Thoracic aorta (tissue), 2 donors: ENCODE measurements around the gene FCN1. TPM values are rescaled to one million over a fixed set of nuclear protein-coding genes. Genes with fewer than 3 reads are reported as not detected.

Experiments used
- ATAC-seq: fragments of 150-250 bp; one replicate; pipeline ENCODE4 v1.8.0; 2017; ENCODE audit warnings: low read depth; ENCODE audit not compliant: insufficient number of reproducible peaks, low FRiP score
- DNase-seq: peaks from one replicate; pipeline ENCODE4 v3.0.0-alpha.2; 2020; ENCODE audit warnings: low spot score
- H3K27ac ChIP-seq, 2 donors: fragments of 200-600 bp; sonication (generic); 1 replicate in 1 of 2; 2 replicates in 1 of 2; pipeline ENCODE4 v1.5.1; 2016; ENCODE audit warnings: mild to moderate bottlenecking in 2 of 2, moderate library complexity in 2 of 2
- H3K27me3 ChIP-seq: fragments of 200-600 bp; sonication (generic); replicated peaks from 2 replicates; pipeline ENCODE4 v1.6.0; 2016; ENCODE audit warnings: mild to moderate bottlenecking; ENCODE audit not compliant: insufficient read depth
- H3K36me3 ChIP-seq: fragments of 200-600 bp; sonication (generic); one replicate; pipeline ENCODE4 v1.5.1; 2016
- H3K4me1 ChIP-seq, 2 donors: fragments of 200-600 bp; sonication (generic); 1 replicate in 1 of 2; 2 replicates in 1 of 2; pipeline versions ENCODE4 v1.5.1 to v1.6.0; 2016; ENCODE audit warnings: low read depth in 2 of 2, mild to moderate bottlenecking in 1 of 2; ENCODE audit not compliant: control insufficient read depth in 1 of 2
- H3K4me3 ChIP-seq: fragments of 200-600 bp; sonication (generic); 2 replicates; pipeline ENCODE4 v1.5.1; 2016; ENCODE audit warnings: mild to moderate bottlenecking
- H3K9me3 ChIP-seq: fragments of 200-600 bp; sonication (generic); 2 replicates; pipeline ENCODE4 v1.5.1; 2016
- total RNA-seq, 2 donors: library from RNA; depleted of rRNA; stranded (reverse); fragments of >200 nt; gene quantifications; one replicate each; pipeline versions ENCODE4 v1.1.0 to v1.2.3, GENCODE V29; 2016
- TF ChIP-seq, protein P1 (sequence below): fragments of 200-600 bp; sonication (generic); IDR thresholded peaks from one replicate; pipeline ENCODE4 v1.5.1; 2019; ENCODE audit warnings: antibody characterized with exemption

The FCN1 gene
- total RNA-seq, 2 donors from 2014 or later: 2.2 to 14.3 TPM

DNA sequence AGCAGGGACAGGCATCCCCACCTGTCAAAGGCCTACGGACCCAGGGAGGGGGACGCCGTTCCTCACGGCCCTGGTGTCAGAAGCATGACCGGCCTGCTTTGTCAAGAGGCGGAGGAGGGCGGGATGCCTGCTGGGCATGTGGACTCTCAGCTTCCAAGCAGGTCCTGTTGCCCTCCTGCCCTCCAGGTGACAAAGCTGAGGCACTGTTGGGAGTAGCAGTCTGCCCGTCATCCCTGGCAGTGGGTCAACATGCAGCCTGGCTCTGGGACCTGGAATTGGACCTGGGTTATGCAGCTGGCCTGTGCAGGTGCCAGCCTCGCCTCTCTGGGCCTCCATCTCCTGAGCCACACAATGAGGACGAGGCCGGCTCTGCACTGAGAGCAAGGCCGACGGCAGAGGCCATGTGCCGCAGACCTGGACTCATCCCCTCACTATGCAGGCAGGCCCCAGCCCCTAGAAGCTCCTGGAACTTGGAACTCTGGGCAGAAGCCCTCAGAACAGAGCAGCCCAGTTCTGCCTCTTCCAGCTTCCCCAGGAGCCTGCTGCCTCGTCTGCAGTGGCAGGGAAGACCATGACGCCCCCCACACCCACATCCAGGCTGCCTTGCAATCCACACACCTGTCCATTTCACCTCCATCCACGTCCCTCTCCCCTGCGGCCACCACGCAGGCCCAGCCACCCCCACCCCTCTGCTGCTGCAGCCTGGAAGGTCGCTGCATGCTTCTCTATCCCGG lies 20.8 kb upstream of the FCN1 start:
- no peaks in the 10 kb centered on the region for H3K9me3 ChIP-seq
- no peaks in the 10 kb centered on the region for H3K36me3 ChIP-seq
- H3K4me3 ChIP-seq: no peak overlapping the region
- no peaks in the 10 kb centered on the region for H3K4me1 ChIP-seq
- no peak overlapping the region for H3K27ac ChIP-seq
- TF ChIP-seq, protein P1, sequence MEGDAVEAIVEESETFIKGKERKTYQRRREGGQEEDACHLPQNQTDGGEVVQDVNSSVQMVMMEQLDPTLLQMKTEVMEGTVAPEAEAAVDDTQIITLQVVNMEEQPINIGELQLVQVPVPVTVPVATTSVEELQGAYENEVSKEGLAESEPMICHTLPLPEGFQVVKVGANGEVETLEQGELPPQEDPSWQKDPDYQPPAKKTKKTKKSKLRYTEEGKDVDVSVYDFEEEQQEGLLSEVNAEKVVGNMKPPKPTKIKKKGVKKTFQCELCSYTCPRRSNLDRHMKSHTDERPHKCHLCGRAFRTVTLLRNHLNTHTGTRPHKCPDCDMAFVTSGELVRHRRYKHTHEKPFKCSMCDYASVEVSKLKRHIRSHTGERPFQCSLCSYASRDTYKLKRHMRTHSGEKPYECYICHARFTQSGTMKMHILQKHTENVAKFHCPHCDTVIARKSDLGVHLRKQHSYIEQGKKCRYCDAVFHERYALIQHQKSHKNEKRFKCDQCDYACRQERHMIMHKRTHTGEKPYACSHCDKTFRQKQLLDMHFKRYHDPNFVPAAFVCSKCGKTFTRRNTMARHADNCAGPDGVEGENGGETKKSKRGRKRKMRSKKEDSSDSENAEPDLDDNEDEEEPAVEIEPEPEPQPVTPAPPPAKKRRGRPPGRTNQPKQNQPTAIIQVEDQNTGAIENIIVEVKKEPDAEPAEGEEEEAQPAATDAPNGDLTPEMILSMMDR: no peak
- DNase-seq (no peak), ATAC-seq (no peak)
- no peaks in the 10 kb centered on the region for H3K27me3 ChIP-seq

- Histone ChIP-seq H3K4me3 (no peak overlapping the region), H3K27ac (no peak overlapping the region), H3K27me3 (no peaks in the 10 kb centered on the region), H3K36me3 (no peaks in the 10 kb centered on the region), H3K4me1 (no peaks in the 10 kb centered on the region), H3K9me3 (no peaks in the 10 kb centered on the region)
- no peak for ATAC-seq
- TF ChIP-seq, protein P1: no peak
- DNase-seq: no peak
Observed at GRCh38 chr9:134937566-134938345, 20.0 kb upstream of the FCN1 start.

DNA sequence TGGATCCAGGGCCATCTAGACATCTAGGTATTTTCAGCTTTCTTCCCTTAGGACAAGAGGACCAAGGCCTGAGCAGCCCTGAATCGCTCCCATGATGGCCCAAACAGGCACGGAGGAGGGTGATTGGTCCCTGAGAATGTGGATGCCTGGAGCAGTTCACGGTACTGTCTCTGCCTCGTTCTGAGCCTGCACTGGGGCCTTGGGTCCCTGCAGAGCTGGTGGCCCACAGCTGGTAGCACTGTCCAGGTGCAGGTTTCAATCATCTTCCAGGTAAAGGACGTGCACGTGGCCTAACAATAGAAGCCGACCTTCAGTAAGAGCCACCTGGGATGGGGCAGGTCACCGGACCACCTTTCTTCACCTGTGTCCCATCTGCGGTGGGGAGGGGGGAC lies 19.4 kb upstream of the FCN1 start:
- no peaks in the 10 kb centered on the region for H3K36me3 ChIP-seq
- no peak overlapping the region for H3K27ac ChIP-seq
- no peak overlapping the region for H3K4me3 ChIP-seq
- DNase-seq (no peak), ATAC-seq (no peak)
- no peaks in the 10 kb centered on the region for H3K9me3 ChIP-seq
- TF ChIP-seq, protein P1: no peak
- H3K4me1 ChIP-seq: no peaks in the 10 kb centered on the region
- no peaks in the 10 kb centered on the region for H3K27me3 ChIP-seq

GRCh38 chr9:134936346-134937163 lies 18.8 kb upstream of the FCN1 start:
- Histone ChIP-seq H3K27ac (no peak overlapping the region), H3K4me1 (no peaks in the 10 kb centered on the region), H3K27me3 (no peaks in the 10 kb centered on the region), H3K36me3 (no peaks in the 10 kb centered on the region), H3K9me3 (no peaks in the 10 kb centered on the region), H3K4me3 (no peak overlapping the region)
- TF ChIP-seq, protein P1: no peak
- DNase-seq (no peak), ATAC-seq (no peak)
